Neural cell (in vitro differentiated cells): Measurements from ENCODE around the gene TRAM2. TPM values are rescaled to one million over a fixed set of nuclear protein-coding genes. Genes with fewer than 3 reads are reported as not detected.

Experiments used
- H2AFZ ChIP-seq: fragments of 200-600, 300-800 bp; sonication (generic), shearing (Covaris generic); 2 replicates; pipeline ENCODE4 v1.6.0; 2014; ENCODE audit warnings: low read depth, mild to moderate bottlenecking, antibody characterized with exemption, low read length, moderate library complexity
- H3F3A ChIP-seq: fragments of 200-600 bp; shearing (Covaris generic); 2 replicates; pipeline ENCODE4 v1.6.1; 2016; ENCODE audit warnings: mild to moderate bottlenecking, moderate library complexity, mixed read lengths, antibody characterized with exemption, low read length; ENCODE audit not compliant: insufficient read depth, poor library complexity, severe bottlenecking
- H3K27ac ChIP-seq: fragments of 200-600, 300-800 bp; sonication (generic), shearing (Covaris generic); 2 replicates; pipeline ENCODE4 v1.5.1; 2014; ENCODE audit warnings: mild to moderate bottlenecking, low read length, moderate library complexity
- H3K27me3 ChIP-seq: fragments of 300-800, 200-600 bp; sonication (generic), shearing (Covaris generic); 2 replicates; pipeline ENCODE4 v1.6.0; 2014; ENCODE audit warnings: mild to moderate bottlenecking, low read depth, low read length, moderate library complexity; ENCODE audit not compliant: insufficient read depth
- H3K36me3 ChIP-seq: fragments of 300-800, 200-600 bp; sonication (generic), shearing (Covaris generic); 2 replicates; pipeline ENCODE4 v1.5.1; 2014; ENCODE audit warnings: mild to moderate bottlenecking, antibody characterized with exemption, low read length, moderate library complexity; ENCODE audit not compliant: insufficient read depth
- H3K4me2 ChIP-seq: fragments of 300-800, 200-600 bp; sonication (generic), shearing (Covaris generic); 2 replicates; pipeline ENCODE4 v1.6.0; 2014; ENCODE audit warnings: mild to moderate bottlenecking, low read length
- H3K4me3 ChIP-seq: fragments of 300-800, 200-600 bp; sonication (generic), shearing (Covaris generic); 2 replicates; pipeline ENCODE4 v1.5.1; 2014; ENCODE audit warnings: mild to moderate bottlenecking, low read length, moderate library complexity
- H3K79me2 ChIP-seq: fragments of 200-600 bp; shearing (Covaris generic); replicated peaks from 2 replicates; pipeline ENCODE4 v1.6.0; 2014; ENCODE audit warnings: mild to moderate bottlenecking, low read length, moderate library complexity; ENCODE audit not compliant: insufficient read depth
- H3K9ac ChIP-seq: fragments of 300-800, 200-600 bp; sonication (generic), shearing (Covaris generic); 2 replicates; pipeline ENCODE4 v1.6.1; 2016; ENCODE audit warnings: mild to moderate bottlenecking, low read length, mixed read lengths
- H3K9me2 ChIP-seq: fragments of 200-600 bp; shearing (Covaris generic); 2 replicates; pipeline ENCODE4 v1.6.1; 2016; ENCODE audit warnings: mild to moderate bottlenecking, low read length, mixed read lengths; ENCODE audit not compliant: insufficient read depth
- H3K9me3 ChIP-seq: fragments of 200-600, 300-800 bp; sonication (generic), shearing (Covaris generic); 2 replicates; pipeline ENCODE4 v1.6.1; 2016; ENCODE audit warnings: mild to moderate bottlenecking, mixed run types, low read length, moderate library complexity, mixed read lengths
- H4K20me1 ChIP-seq: fragments of 200-600 bp; shearing (Covaris generic); 2 replicates; pipeline ENCODE4 v1.6.1; 2016; ENCODE audit warnings: mild to moderate bottlenecking, mixed run types; ENCODE audit not compliant: insufficient read depth
- EP300 ChIP-seq: fragments of 450-650 bp; conservative IDR thresholded peaks from 2 replicates; pipeline ENCODE4 v1.6.1; 2014; ENCODE audit warnings: antibody characterized with exemption, mild to moderate bottlenecking, moderate library complexity; ENCODE audit not compliant: poor library complexity, severe bottlenecking
- EZH2 ChIP-seq: fragments of 200-600, 300-800 bp; shearing (Covaris generic), sonication (generic); IDR thresholded peaks from 2 replicates; pipeline ENCODE4 v1.6.1; 2014; ENCODE audit warnings: antibody characterized with exemption, low read length, borderline replicate concordance, mild to moderate bottlenecking; ENCODE audit not compliant: insufficient read depth, poor library complexity, severe bottlenecking
- MXI1 ChIP-seq: fragments of 450-650 bp; conservative IDR thresholded peaks from 2 replicates; pipeline ENCODE4 v1.6.1; 2014; ENCODE audit warnings: antibody characterized with exemption, mild to moderate bottlenecking; ENCODE audit not compliant: poor library complexity, severe bottlenecking
- POLR2AphosphoS5 ChIP-seq: IDR thresholded peaks from 2 replicates; pipeline ENCODE4 v1.6.1; 2012
- RAD21 ChIP-seq: fragments of 450-650 bp; conservative IDR thresholded peaks from 2 replicates; pipeline ENCODE4 v1.6.1; 2014; ENCODE audit warnings: antibody characterized with exemption, mild to moderate bottlenecking, moderate library complexity
- SMC3 ChIP-seq: fragments of 450-650 bp; conservative IDR thresholded peaks from 2 replicates; pipeline ENCODE4 v1.6.1; 2014; ENCODE audit warnings: antibody characterized with exemption, mild to moderate bottlenecking, moderate library complexity; ENCODE audit not compliant: poor library complexity
- TAF1 ChIP-seq: IDR thresholded peaks from 2 replicates; pipeline ENCODE4 v1.6.1; 2012; ENCODE audit warnings: low read depth
- polyA plus RNA-seq: library from polyadenylated mRNA; depleted of rRNA; stranded (reverse); fragments of >200 nt; gene quantifications from 2 replicates; pipeline ENCODE4 v1.2.3, GENCODE V29; 2014
- TF ChIP-seq, protein P1 (sequence below): fragments of 450-650 bp; IDR thresholded peaks from 2 replicates; pipeline ENCODE4 v1.5.1; 2014; ENCODE audit warnings: antibody characterized with exemption, mild to moderate bottlenecking, moderate library complexity; ENCODE audit not compliant: poor library complexity, severe bottlenecking
- TF ChIP-seq, protein P2 (sequence below): IDR thresholded peaks from 2 replicates; pipeline ENCODE4 v1.6.1; 2012; ENCODE audit warnings: borderline replicate concordance

The TRAM2 gene
- polyA plus RNA-seq, 1 donor from 2014 or later, result 0.41 TPM

DNA sequence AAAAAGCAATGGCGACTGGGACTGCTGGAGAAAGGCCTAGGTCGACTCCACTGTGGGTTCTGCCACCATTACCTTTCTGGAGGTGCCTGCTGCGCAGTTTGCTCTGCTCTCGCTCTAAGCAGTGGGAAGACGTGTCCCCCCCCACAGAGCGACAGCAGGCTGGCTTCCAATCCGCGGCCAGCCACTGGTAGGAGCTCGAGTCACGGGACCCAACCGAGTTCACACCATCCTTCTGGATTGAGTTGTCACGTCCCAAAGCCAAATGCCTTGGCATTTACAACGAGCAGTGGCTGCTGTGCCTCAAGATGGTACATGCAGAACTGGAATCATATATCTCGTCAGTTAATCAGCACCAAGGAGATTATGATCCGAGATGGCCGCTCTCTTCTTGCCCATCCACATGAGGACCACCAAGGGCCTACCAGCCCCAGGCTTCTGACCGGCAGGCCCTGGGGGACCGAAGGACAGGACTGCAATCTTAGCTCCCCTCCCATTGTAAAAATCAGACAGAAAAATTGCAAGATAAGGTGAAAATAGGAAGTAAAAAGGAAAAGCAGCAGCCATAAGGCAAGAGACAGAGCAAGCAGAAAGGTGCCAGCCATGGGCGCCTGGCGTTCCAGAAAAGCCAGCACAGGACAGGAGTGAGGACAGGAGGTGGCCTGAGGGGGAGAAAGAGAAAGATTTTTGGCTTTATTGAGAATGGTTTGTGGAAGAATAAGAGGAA, 74.4 kb downstream of the TRAM2 start:
- Histone ChIP-seq H3K9me2 (no peaks in the 10 kb centered on the region), H2AFZ (no peak overlapping the region), H3K27ac (no peak overlapping the region), H3K79me2 (no peaks in the 10 kb centered on the region), H3K9ac (no peak overlapping the region), H3K4me3 (no peak overlapping the region), H3K4me2 (no peak overlapping the region), H3K27me3 (no peaks in the 10 kb centered on the region), H4K20me1 (no peaks in the 10 kb centered on the region), H3K9me3 (no peaks in the 10 kb centered on the region), H3F3A (no peaks in the 10 kb centered on the region), H3K36me3 (no peaks in the 10 kb centered on the region)
- TF ChIP-seq TAF1 (no peak), SMC3 (no peak), EP300 (no peak), RAD21 (no peak)
- TF ChIP-seq, protein P1, sequence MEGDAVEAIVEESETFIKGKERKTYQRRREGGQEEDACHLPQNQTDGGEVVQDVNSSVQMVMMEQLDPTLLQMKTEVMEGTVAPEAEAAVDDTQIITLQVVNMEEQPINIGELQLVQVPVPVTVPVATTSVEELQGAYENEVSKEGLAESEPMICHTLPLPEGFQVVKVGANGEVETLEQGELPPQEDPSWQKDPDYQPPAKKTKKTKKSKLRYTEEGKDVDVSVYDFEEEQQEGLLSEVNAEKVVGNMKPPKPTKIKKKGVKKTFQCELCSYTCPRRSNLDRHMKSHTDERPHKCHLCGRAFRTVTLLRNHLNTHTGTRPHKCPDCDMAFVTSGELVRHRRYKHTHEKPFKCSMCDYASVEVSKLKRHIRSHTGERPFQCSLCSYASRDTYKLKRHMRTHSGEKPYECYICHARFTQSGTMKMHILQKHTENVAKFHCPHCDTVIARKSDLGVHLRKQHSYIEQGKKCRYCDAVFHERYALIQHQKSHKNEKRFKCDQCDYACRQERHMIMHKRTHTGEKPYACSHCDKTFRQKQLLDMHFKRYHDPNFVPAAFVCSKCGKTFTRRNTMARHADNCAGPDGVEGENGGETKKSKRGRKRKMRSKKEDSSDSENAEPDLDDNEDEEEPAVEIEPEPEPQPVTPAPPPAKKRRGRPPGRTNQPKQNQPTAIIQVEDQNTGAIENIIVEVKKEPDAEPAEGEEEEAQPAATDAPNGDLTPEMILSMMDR, result no peak

DNA sequence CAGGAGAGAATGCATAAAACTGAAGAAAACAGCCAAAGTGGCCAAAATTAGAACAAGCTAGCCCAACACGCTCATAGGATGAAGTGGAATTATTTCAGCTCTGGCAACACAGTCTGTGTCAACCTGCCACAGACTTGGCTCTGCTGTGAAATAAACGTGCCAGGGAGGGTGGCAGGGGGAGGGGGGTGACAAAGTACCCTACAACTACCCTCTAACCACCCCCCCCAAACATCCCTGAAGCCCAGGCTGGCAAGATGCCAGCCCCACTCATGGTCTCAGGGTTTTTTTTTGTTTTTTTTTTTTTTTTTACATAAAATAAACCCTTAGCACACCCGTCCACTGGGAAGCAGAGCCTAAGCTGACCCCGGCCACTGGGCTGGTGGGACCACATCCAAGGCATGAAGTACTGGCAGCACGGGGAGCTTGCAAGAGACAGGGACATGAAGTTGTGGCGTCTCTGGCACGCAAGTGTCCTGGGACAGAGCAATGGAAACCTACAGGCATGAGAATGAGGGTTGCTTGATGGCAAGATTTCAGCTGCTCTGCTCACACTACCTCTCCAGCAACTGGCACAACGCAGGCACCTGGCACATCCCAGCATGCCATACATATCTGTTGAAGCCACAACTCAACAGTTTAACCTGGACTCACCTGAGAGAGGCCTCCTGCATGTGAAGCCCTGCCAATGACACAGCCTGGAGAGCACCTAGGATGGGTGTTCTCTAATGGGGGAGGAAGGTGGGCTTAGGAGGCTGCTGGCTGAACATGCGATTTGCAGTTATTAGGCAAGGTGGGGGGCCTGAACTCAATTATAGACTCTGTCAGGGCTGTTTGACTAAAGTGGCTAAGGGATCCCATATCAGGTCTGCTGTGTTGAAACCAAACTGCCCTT, 76.4 kb downstream of the TRAM2 start:
- H3K4me2 ChIP-seq, result no peak overlapping the region
- H3K9me2 ChIP-seq, result no peaks in the 10 kb centered on the region
- H3F3A ChIP-seq, result no peaks in the 10 kb centered on the region
- H3K27me3 ChIP-seq, result no peaks in the 10 kb centered on the region
- no peak overlapping the region for H3K4me3 ChIP-seq
- H3K36me3 ChIP-seq, result no peaks in the 10 kb centered on the region
- H2AFZ ChIP-seq, result no peak overlapping the region
- TF ChIP-seq EP300 (no peak), SMC3 (no peak), POLR2AphosphoS5 (no peak), MXI1 (no peak), RAD21 (no peak), EZH2 (no peak)
- TF ChIP-seq, protein P2, sequence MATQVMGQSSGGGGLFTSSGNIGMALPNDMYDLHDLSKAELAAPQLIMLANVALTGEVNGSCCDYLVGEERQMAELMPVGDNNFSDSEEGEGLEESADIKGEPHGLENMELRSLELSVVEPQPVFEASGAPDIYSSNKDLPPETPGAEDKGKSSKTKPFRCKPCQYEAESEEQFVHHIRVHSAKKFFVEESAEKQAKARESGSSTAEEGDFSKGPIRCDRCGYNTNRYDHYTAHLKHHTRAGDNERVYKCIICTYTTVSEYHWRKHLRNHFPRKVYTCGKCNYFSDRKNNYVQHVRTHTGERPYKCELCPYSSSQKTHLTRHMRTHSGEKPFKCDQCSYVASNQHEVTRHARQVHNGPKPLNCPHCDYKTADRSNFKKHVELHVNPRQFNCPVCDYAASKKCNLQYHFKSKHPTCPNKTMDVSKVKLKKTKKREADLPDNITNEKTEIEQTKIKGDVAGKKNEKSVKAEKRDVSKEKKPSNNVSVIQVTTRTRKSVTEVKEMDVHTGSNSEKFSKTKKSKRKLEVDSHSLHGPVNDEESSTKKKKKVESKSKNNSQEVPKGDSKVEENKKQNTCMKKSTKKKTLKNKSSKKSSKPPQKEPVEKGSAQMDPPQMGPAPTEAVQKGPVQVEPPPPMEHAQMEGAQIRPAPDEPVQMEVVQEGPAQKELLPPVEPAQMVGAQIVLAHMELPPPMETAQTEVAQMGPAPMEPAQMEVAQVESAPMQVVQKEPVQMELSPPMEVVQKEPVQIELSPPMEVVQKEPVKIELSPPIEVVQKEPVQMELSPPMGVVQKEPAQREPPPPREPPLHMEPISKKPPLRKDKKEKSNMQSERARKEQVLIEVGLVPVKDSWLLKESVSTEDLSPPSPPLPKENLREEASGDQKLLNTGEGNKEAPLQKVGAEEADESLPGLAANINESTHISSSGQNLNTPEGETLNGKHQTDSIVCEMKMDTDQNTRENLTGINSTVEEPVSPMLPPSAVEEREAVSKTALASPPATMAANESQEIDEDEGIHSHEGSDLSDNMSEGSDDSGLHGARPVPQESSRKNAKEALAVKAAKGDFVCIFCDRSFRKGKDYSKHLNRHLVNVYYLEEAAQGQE, result no peak
- H3K9ac ChIP-seq, result no peak overlapping the region
- no peaks in the 10 kb centered on the region for H3K9me3 ChIP-seq
- no peaks in the 10 kb centered on the region for H4K20me1 ChIP-seq
- no peak overlapping the region for H3K27ac ChIP-seq
- H3K79me2 ChIP-seq, result no peaks in the 10 kb centered on the region
